HepG2 (cell line): ENCODE measurements around the gene APLP1. TPM values are rescaled to one million over a fixed set of nuclear protein-coding genes. Genes with fewer than 3 reads are reported as not detected.

Source experiments
- BORCS8-MEF2B ChIP-seq: sonication (generic); formaldehyde crosslinking; IDR thresholded peaks from 2 replicates; pipeline ENCODE4 v1.8.0; 2022; ENCODE audit warnings: mild to moderate bottlenecking, missing genetic modification reagents
- CC2D1A ChIP-seq: sonication (generic); formaldehyde crosslinking; IDR thresholded peaks from 2 replicates; pipeline ENCODE4 v1.8.1; 2023; ENCODE audit warnings: mild to moderate bottlenecking, missing genetic modification reagents
- HBP1 ChIP-seq: IDR thresholded peaks from 2 replicates; pipeline ENCODE4 v1.6.1; 2016; ENCODE audit warnings: low read depth, control low read depth
- HMG20B ChIP-seq: conservative IDR thresholded peaks from 2 replicates; pipeline ENCODE4 v1.6.1; 2016; ENCODE audit warnings: missing genetic modification reagents, missing compliant biosample characterization
- MIER2 ChIP-seq: IDR thresholded peaks from 2 replicates; pipeline ENCODE4 v1.6.1; 2016; ENCODE audit warnings: missing biosample characterization, missing genetic modification reagents
- PREB ChIP-seq: sonication (generic); formaldehyde crosslinking; IDR thresholded peaks from 2 replicates; pipeline ENCODE4 v1.4.0; 2020; ENCODE audit warnings: missing genetic modification reagents
- RBM22 ChIP-seq: fragments of 200-400 bp; formaldehyde crosslinking; optimal IDR thresholded peaks from 2 replicates; pipeline ENCODE3; 2017; ENCODE audit warnings: mild to moderate bottlenecking, low read length, moderate library complexity
- SP140L ChIP-seq: sonication (generic); formaldehyde crosslinking; IDR thresholded peaks from 2 replicates; pipeline ENCODE4 v1.4.0; 2020; ENCODE audit warnings: missing genetic modification reagents, borderline replicate concordance
- SP5 ChIP-seq: IDR thresholded peaks from 2 replicates; pipeline ENCODE4 v1.6.1; 2016; ENCODE audit warnings: low read depth, borderline replicate concordance
- TRAFD1 ChIP-seq: sonication (generic); formaldehyde crosslinking; IDR thresholded peaks from 2 replicates; pipeline ENCODE4 v1.5.1; 2020; ENCODE audit warnings: missing genetic modification reagents, mild to moderate bottlenecking, borderline replicate concordance
- ZFP41 ChIP-seq: sonication (generic); formaldehyde crosslinking; IDR thresholded peaks from 2 replicates; pipeline ENCODE4 v1.4.0; 2020; ENCODE audit warnings: mild to moderate bottlenecking, missing genetic modification reagents, borderline replicate concordance
- ZNF280B ChIP-seq: sonication (generic); formaldehyde crosslinking; IDR thresholded peaks from 2 replicates; pipeline ENCODE4 v1.5.0; 2020; ENCODE audit warnings: missing genetic modification reagents, mild to moderate bottlenecking, borderline replicate concordance
- ZNF329 ChIP-seq: sonication (generic); formaldehyde crosslinking; IDR thresholded peaks from 2 replicates; pipeline ENCODE4 v1.9.0; 2021; ENCODE audit warnings: low read depth, mild to moderate bottlenecking, missing genetic modification reagents
- ZNF33A ChIP-seq: sonication (generic); formaldehyde crosslinking; IDR thresholded peaks from 2 replicates; pipeline ENCODE4 v1.5.1; 2020; ENCODE audit warnings: missing genetic modification reagents, mild to moderate bottlenecking, moderate library complexity, borderline replicate concordance
- ZNF564 ChIP-seq: sonication (generic); formaldehyde crosslinking; IDR thresholded peaks from 2 replicates; pipeline ENCODE4 v1.8.1; 2023; ENCODE audit warnings: mild to moderate bottlenecking, missing genetic modification reagents
- ZNF616 ChIP-seq: sonication (generic); formaldehyde crosslinking; IDR thresholded peaks from 2 replicates; pipeline ENCODE4 v1.5.0; 2020; ENCODE audit warnings: low read depth, mild to moderate bottlenecking, missing genetic modification reagents
- ZNF703 ChIP-seq: sonication (generic); formaldehyde crosslinking; IDR thresholded peaks from 2 replicates; pipeline ENCODE4 v1.5.1; 2020; ENCODE audit warnings: missing genetic modification reagents, mild to moderate bottlenecking, moderate library complexity, borderline replicate concordance
- ZNF704 ChIP-seq: sonication (generic); formaldehyde crosslinking; IDR thresholded peaks from 2 replicates; pipeline ENCODE4 v1.8.1; 2023; ENCODE audit warnings: mild to moderate bottlenecking, inconsistent platforms, moderate library complexity, missing genetic modification reagents, borderline replicate concordance
- ZNF720 ChIP-seq: sonication (generic); formaldehyde crosslinking; IDR thresholded peaks from 2 replicates; pipeline ENCODE4 v1.4.0; 2020; ENCODE audit warnings: missing genetic modification reagents
- polyA plus RNA-seq, 8 experiments: library from polyadenylated mRNA; depleted of rRNA in 3 of 8; stranded (reverse) in 7 of 8; unstranded in 1 of 8; fragments of >200 nt; fragmentation: Illumina TruSeq in 4 of 8; extraction: Trizol in 4 of 8; gene quantifications; 2 replicates each; pipeline versions ENCODE4 v1.2.1 to v1.2.3, GENCODE V29; 2011 to 2016; ENCODE audit warnings: low read depth in 4 of 8, missing spikeins in 1 of 8, mixed read lengths in 1 of 8; ENCODE audit not compliant: insufficient read depth in 1 of 8
- total RNA-seq, 5 experiments: library from RNA; depleted of rRNA; stranded (reverse); fragments of >200 nt; fragmentation: Illumina TruSeq; extraction: Trizol; gene quantifications; 2 replicates each; pipeline ENCODE4 v1.2.3, GENCODE V29; 2016; ENCODE audit warnings: low read depth in 1 of 5

APLP1 gene
- total and polyA plus RNA-seq, 2 of the 13 experiments (the other 11 are each of a cell fraction or from before 2014, with no cell fraction given) = 2.0 to 2.9 TPM

GRCh38 chr19:35879770-35880317, 11.5 kb downstream of the APLP1 start (continued):
- TF ChIP-seq HBP1 (CRISPR knock-in tag) = peak; percentile 96
- peak; percentile 93; the same call in 1 of the 2 replicates for TF ChIP-seq SP140L (CRISPR knock-in tag)
- peak; percentile 74 for TF ChIP-seq SP5 (CRISPR knock-in tag)
- no peak for TF ChIP-seq ZNF720 (CRISPR knock-in tag)
- no peak for TF ChIP-seq ZNF703
- no peak for TF ChIP-seq ZFP41 (CRISPR knock-in tag)
- peak; percentile 94 for TF ChIP-seq ZNF564 (CRISPR knock-in tag)
- peak; percentile 68; the same call in 1 of the 2 replicates for TF ChIP-seq ZNF280B
- no peak; the same call in 1 of the 2 replicates for TF ChIP-seq TRAFD1 (CRISPR knock-in tag)
- no peak for TF ChIP-seq ZNF33A (CRISPR knock-in tag)
- TF ChIP-seq CC2D1A = 0 out of 2 replicates have a peak, but pooled peaks have one; percentile 80
- TF ChIP-seq ZNF704 = peak; percentile 79; the same call in 1 of the 2 replicates
- TF ChIP-seq RBM22 = no peak
- TF ChIP-seq MIER2 (CRISPR knock-in tag) = peak; percentile 99
- TF ChIP-seq ZNF329 (CRISPR knock-in tag) = peak; percentile 84; the same call in 1 of the 2 replicates
- 0 out of 2 replicates have a peak, but pooled peaks have one; percentile 69 for TF ChIP-seq HMG20B (CRISPR knock-in tag)
- TF ChIP-seq PREB (CRISPR knock-in tag) = no peak; the same call in 1 of the 2 replicates
- TF ChIP-seq ZNF616 (CRISPR knock-in tag) = peak; percentile 55; the same call in 1 of the 2 replicates
- TF ChIP-seq BORCS8-MEF2B (CRISPR knock-in tag) = peak; percentile 95
